ENCODE data around the gene RB1. TPM values are rescaled to one million over a fixed set of nuclear protein-coding genes. Genes with fewer than 3 reads are reported as not detected.

RB1 gene
- total RNA-seq, 4 donors from 2014 or later: 28.4 to 33.2 (median 29.9) TPM

DNA sequence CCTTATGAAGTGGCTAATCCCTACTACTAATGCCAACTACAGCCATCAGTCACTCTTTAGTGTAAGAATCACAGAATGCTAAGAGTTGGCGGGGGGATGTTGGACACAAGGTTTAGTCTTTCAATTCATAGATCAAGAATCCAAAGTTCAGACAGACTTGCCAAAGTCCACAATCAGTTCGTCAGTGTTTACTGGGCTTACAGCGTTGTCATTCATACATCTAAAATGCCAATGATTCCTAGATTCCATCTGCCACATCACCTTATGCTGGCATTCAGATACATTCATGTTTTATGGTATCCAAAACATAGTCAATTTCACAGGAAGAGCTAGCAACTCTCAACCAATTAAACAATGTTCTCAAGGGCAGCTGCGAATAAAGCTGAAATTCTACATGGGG is 211.2 kb downstream of the RB1 start:
- intact Hi-C loops (cut with DNase I): no loop called here
- no peak overlapping the region for H3K4me3 ChIP-seq
- H3K27ac ChIP-seq (replicated peaks in 1 of 4): no peak overlapping the region
- no peak for TF ChIP-seq POLR2AphosphoS5 (IDR thresholded peaks at IDR 0.05)
- TF ChIP-seq EP300 (IDR thresholded peaks at IDR 0.05): no peak
- TF ChIP-seq, protein P1, sequence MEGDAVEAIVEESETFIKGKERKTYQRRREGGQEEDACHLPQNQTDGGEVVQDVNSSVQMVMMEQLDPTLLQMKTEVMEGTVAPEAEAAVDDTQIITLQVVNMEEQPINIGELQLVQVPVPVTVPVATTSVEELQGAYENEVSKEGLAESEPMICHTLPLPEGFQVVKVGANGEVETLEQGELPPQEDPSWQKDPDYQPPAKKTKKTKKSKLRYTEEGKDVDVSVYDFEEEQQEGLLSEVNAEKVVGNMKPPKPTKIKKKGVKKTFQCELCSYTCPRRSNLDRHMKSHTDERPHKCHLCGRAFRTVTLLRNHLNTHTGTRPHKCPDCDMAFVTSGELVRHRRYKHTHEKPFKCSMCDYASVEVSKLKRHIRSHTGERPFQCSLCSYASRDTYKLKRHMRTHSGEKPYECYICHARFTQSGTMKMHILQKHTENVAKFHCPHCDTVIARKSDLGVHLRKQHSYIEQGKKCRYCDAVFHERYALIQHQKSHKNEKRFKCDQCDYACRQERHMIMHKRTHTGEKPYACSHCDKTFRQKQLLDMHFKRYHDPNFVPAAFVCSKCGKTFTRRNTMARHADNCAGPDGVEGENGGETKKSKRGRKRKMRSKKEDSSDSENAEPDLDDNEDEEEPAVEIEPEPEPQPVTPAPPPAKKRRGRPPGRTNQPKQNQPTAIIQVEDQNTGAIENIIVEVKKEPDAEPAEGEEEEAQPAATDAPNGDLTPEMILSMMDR (IDR thresholded peaks at IDR 0.05): no peak
- no peak for TF ChIP-seq POLR2A (IDR thresholded peaks at IDR 0.05; ENCODE audit: low read depth)
- H3K27me3 ChIP-seq: no peaks in the 10 kb centered on the region
- no peak for DNase-seq (ENCODE audit: extremely low spot score)
- peaks cover 0 to 28% (median 12%) of the 10 kb centered on the region in 4 donors for H3K36me3 ChIP-seq
- WGBS: 93% methylated on average over 4 of the region's 4 CpGs
- no peaks in the 10 kb centered on the region for H3K9me3 ChIP-seq
- peaks cover 8 to 11% (median 10%) of the 10 kb centered on the region in 4 donors for H3K4me1 ChIP-seq

DNA sequence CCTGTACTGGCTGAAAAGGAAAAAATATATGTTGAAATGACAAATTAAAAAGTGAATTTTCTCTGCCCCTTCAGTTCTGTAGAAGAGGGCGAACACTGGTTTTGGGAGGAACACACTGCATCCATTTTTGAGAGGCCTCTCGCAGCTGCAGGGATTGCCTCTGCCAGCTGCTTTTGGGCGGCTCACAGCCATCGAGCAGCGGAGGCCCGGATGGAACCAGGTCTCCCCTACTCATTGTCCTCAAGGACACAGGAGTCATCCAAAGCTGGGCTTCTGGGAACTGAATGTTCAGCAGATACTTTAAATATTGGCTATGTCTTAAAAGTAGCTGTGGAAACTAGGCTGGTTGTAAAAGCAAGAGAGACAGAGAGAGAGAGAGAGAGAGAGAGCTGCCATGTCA is 212.2 kb downstream of the RB1 start:
- no peaks in the 10 kb centered on the region for H3K27me3 ChIP-seq
- peaks cover 2 to 11% (median 9%) of the 10 kb centered on the region in 4 donors for H3K4me1 ChIP-seq
- WGBS: 88% methylated on average over 6 of the region's 6 CpGs
- DNase-seq (ENCODE audit: extremely low spot score): no peak
- H3K27ac ChIP-seq (replicated peaks in 1 of 4): peak overlapping the region in 1 of 4 donors; percentile 8
- H3K4me3 ChIP-seq: no peak overlapping the region
- intact Hi-C loops (cut with DNase I): no loop called here
- TF ChIP-seq POLR2AphosphoS5 (IDR thresholded peaks at IDR 0.05) (no peak), POLR2A (IDR thresholded peaks at IDR 0.05; ENCODE audit: low read depth) (no peak), EP300 (IDR thresholded peaks at IDR 0.05) (no peak)
- TF ChIP-seq, protein P1 (IDR thresholded peaks at IDR 0.05): no peak
- no peaks in the 10 kb centered on the region for H3K9me3 ChIP-seq
- H3K36me3 ChIP-seq: peaks cover 0 to 25% (median 9%) of the 10 kb centered on the region in 4 donors

DNA sequence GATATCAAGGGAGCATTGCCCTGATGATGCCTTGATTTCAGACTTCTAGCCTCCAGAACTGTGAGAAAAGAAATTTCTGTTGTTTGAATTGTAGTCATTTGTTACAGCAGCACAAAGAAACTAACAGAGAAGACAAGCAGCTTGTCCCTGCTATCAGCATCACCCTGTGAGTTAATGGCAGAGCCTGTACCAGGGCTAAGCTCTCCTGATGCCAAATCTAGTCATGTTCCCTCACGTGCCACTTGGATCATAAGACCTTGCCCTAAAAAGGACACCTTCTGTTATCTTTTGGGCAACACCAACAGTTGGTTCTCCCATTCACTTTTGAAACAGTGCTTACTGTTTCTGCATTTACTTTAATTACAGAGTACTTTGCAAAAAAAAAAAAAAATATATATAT is 214.5 kb downstream of the RB1 start:
- intact Hi-C loops (cut with DNase I): no loop called here
- H3K27me3 ChIP-seq: no peaks in the 10 kb centered on the region
- DNase-seq (ENCODE audit: extremely low spot score): no peak
- WGBS: 95% methylated on average over 1 of the region's 1 CpG
- H3K27ac ChIP-seq (replicated peaks in 1 of 4): no peak overlapping the region
- H3K36me3 ChIP-seq: peaks cover 0 to 16% (median 7%) of the 10 kb centered on the region in 4 donors
- H3K4me3 ChIP-seq: no peak overlapping the region
- H3K9me3 ChIP-seq: no peaks in the 10 kb centered on the region
- TF ChIP-seq EP300 (IDR thresholded peaks at IDR 0.05) (no peak), POLR2A (IDR thresholded peaks at IDR 0.05; ENCODE audit: low read depth) (no peak), POLR2AphosphoS5 (IDR thresholded peaks at IDR 0.05) (no peak)
- TF ChIP-seq, protein P1 (IDR thresholded peaks at IDR 0.05): no peak
- peaks cover 0 to 11% (median 9%) of the 10 kb centered on the region in 4 donors for H3K4me1 ChIP-seq

DNA sequence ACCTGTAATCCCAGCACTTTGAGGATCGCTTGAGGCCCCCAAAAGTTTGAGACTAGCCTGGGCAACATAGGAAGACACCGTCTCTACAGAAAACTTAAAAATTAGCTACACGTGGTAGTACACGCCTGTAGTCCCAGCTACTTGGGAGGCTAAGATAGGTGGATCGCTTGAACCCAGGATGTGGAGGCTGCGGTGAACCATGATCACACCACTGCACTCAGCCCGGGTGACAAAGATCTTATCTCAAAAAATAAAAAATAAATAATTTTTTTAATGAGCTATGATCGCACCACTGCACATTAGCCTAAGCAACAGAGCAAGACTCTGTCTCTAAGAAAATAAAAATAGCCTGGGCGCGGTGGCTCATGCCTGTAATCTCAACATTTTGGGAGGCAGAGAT is 222.7 kb downstream of the RB1 start:
- Histone ChIP-seq H3K27me3 (no peaks in the 10 kb centered on the region), H3K4me3 (no peak overlapping the region), H3K27ac (replicated peaks in 1 of 4) (no peak overlapping the region), H3K4me1 (peaks cover 0 to 12% (median 3%) of the 10 kb centered on the region in 4 donors), H3K9me3 (no peaks in the 10 kb centered on the region), H3K36me3 (peaks cover 0 to 8% (median 0%) of the 10 kb centered on the region in 4 donors)
- WGBS: 93% methylated on average over 10 of the region's 10 CpGs
- DNase-seq (ENCODE audit: extremely low spot score): no peak
- TF ChIP-seq POLR2AphosphoS5 (IDR thresholded peaks at IDR 0.05): no peak
- TF ChIP-seq POLR2A (IDR thresholded peaks at IDR 0.05; ENCODE audit: low read depth): no peak
- TF ChIP-seq EP300 (IDR thresholded peaks at IDR 0.05): no peak
- TF ChIP-seq, protein P1 (IDR thresholded peaks at IDR 0.05): no peak
- intact Hi-C loops (cut with DNase I): no loop called here

DNA sequence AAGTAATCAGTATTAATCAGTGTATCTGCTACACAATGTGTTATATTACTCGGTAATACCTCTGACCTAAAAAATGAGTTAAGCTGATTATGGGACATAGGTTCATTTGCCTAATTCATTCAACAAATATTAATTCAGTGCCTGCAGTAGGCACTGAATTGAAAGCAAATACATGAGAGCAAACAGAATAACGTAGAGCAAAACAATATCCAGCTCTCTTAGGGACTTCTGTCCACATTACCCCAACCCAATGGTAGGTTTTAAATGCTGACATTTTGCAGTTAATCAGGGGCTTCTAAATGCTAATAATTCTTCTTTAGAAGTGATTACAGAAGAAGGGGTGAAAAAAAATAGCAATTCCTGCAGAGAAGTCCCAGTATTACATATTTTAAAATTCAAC is 224.4 kb downstream of the RB1 start:
- no peak overlapping the region for H3K27ac ChIP-seq (replicated peaks in 1 of 4)
- intact Hi-C loops (cut with DNase I): no loop called here
- TF ChIP-seq POLR2A (IDR thresholded peaks at IDR 0.05; ENCODE audit: low read depth): no peak
- TF ChIP-seq POLR2AphosphoS5 (IDR thresholded peaks at IDR 0.05): no peak
- TF ChIP-seq EP300 (IDR thresholded peaks at IDR 0.05): no peak
- TF ChIP-seq, protein P1 (IDR thresholded peaks at IDR 0.05): no peak
- no peak for DNase-seq (ENCODE audit: extremely low spot score)
- no peak overlapping the region for H3K4me3 ChIP-seq
- no peaks in the 10 kb centered on the region for H3K36me3 ChIP-seq
- WGBS: 83% methylated on average over 2 of the region's 2 CpGs
- H3K4me1 ChIP-seq: peaks cover 0 to 17% (median 10%) of the 10 kb centered on the region in 4 donors
- no peaks in the 10 kb centered on the region for H3K9me3 ChIP-seq
- H3K27me3 ChIP-seq: no peaks in the 10 kb centered on the region
